B cell (primary cell): Measurements from ENCODE around the gene ZNF213. TPM values are rescaled to one million over a fixed set of nuclear protein-coding genes. Genes with fewer than 3 reads are reported as not detected.

Experiments
- ATAC-seq: fragments of 200-7000 bp; cut with Tn5 transposase; one replicate; pipeline ENCODE4 v1.10.0; 2021; ENCODE audit warnings: low read depth, mild to moderate bottlenecking, moderate number of reproducible peaks, moderate library complexity
- CTCF ChIA-PET: fragments of 350-600 bp; sonication (Branson Sonifier 250); formaldehyde crosslinking; loops from one replicate; lab custom pipeline; 2021; ENCODE audit warnings: antibody characterized with exemption, inconsistent platforms; lab: Charles Lee
- POLR2A ChIA-PET: fragments of 350-600 bp; sonication (Branson Sonifier 250); formaldehyde crosslinking; loops from one replicate; lab custom pipeline; 2021; ENCODE audit warnings: antibody characterized with exemption; lab: Charles Lee
- DNase-seq: peaks from one replicate; pipeline ENCODE4 v3.0.0; 2013
- H2AFZ ChIP-seq: 2 replicates; pipeline ENCODE4 v1.6.1; 2012; ENCODE audit warnings: mild to moderate bottlenecking, low read depth, low read length; ENCODE audit not compliant: insufficient read depth, poor library complexity, severe bottlenecking
- H3K27ac ChIP-seq, 2 donors: 1 replicate in 1 of 2; 2 replicates in 1 of 2; pipeline ENCODE4 v1.5.1; 2012 to 2013; ENCODE audit warnings: low read length in 2 of 2, mild to moderate bottlenecking in 2 of 2, moderate library complexity in 1 of 2
- H3K27me3 ChIP-seq, 4 experiments: fragments of 200-600 bp in 1 of 4; sonication (generic) in 1 of 4; replicated peaks in 1 of 4; 1 replicate in 2 of 4; 2 replicates in 2 of 4; pipeline versions ENCODE4 v1.6.1 to v1.7.0; 2013 to 2016; ENCODE audit warnings: low read length in 3 of 4, mild to moderate bottlenecking in 2 of 4, mixed read lengths in 1 of 4, moderate library complexity in 1 of 4; ENCODE audit not compliant: insufficient read depth in 4 of 4, control insufficient read depth in 3 of 4; ENCODE audit errors: control extremely low read depth in 1 of 4
- H3K36me3 ChIP-seq, 2 experiments: replicated peaks in 1 of 2; 1 replicate in 1 of 2; 2 replicates in 1 of 2; pipeline versions ENCODE4 v1.6.1 to v1.7.1; 2013; ENCODE audit warnings: low read length in 1 of 2; ENCODE audit not compliant: insufficient read depth in 2 of 2, control insufficient read depth in 1 of 2; ENCODE audit errors: control extremely low read depth in 1 of 2, extremely low read depth in 1 of 2
- H3K4me1 ChIP-seq, 2 donors: fragments of 200-600 bp in 1 of 2; sonication (generic) in 1 of 2; 1 replicate in 1 of 2; 2 replicates in 1 of 2; pipeline versions ENCODE4 v1.5.1 to v1.6.1; 2013 to 2017; ENCODE audit warnings: low read length in 2 of 2; ENCODE audit not compliant: control insufficient read depth in 2 of 2, insufficient read depth in 2 of 2
- H3K4me2 ChIP-seq: replicated peaks from 2 replicates; pipeline ENCODE3; 2012; ENCODE audit warnings: mild to moderate bottlenecking, low read depth, low read length; ENCODE audit not compliant: poor library complexity, severe bottlenecking
- H3K4me3 ChIP-seq, 5 experiments: fragments of 200-600 bp in 1 of 5; sonication (generic) in 1 of 5; 1 replicate in 3 of 5; 2 replicates in 2 of 5; pipeline versions ENCODE4 v1.5.1 to v1.7.0; 2011 to 2016; ENCODE audit warnings: low read length in 4 of 5, mild to moderate bottlenecking in 4 of 5, low read depth in 2 of 5, control low read depth in 1 of 5, moderate library complexity in 1 of 5; ENCODE audit not compliant: insufficient read depth in 1 of 5; ENCODE audit errors: control extremely low read depth in 1 of 5, extremely low read depth in 1 of 5
- H3K79me2 ChIP-seq: fragments of 200-600 bp; sonication (generic); one replicate; pipeline ENCODE4 v1.6.0; 2016; ENCODE audit warnings: low read length; ENCODE audit not compliant: control insufficient read depth, insufficient read depth
- H3K9ac ChIP-seq: fragments of 200-600 bp; sonication (generic); 2 replicates; pipeline ENCODE4 v1.6.1; 2017; ENCODE audit warnings: mild to moderate bottlenecking, low read length, moderate library complexity
- H3K9me3 ChIP-seq, 3 donors: one replicate each; pipeline versions ENCODE4 v1.6.1 to v1.7.1; 2013; ENCODE audit warnings: low read length in 2 of 3; ENCODE audit not compliant: control insufficient read depth in 2 of 3, insufficient read depth in 1 of 3; ENCODE audit errors: control extremely low read depth in 1 of 3
- H4K20me1 ChIP-seq: 2 replicates; pipeline ENCODE4 v1.6.0; 2012; ENCODE audit warnings: mild to moderate bottlenecking, low read length; ENCODE audit not compliant: insufficient read depth, control insufficient read depth, poor library complexity, severe bottlenecking
- H3K27ac Mint-ChIP-seq: one replicate; pipeline ENCODE4 v1.8.0; 2021; ENCODE audit warnings: mixed read lengths
- H3K27me3 Mint-ChIP-seq: one replicate; pipeline ENCODE4 v1.8.0; 2021; ENCODE audit warnings: mixed read lengths
- H3K4me1 Mint-ChIP-seq: one replicate; pipeline ENCODE4 v1.8.0; 2021; ENCODE audit warnings: mixed read lengths
- H3K4me3 Mint-ChIP-seq: one replicate; pipeline ENCODE4 v1.8.0; 2021; ENCODE audit warnings: mixed read lengths
- H3K9me3 Mint-ChIP-seq: one replicate; pipeline ENCODE4 v1.8.0; 2022; ENCODE audit warnings: mixed read lengths; ENCODE audit not compliant: insufficient read depth
- CTCF ChIP-seq: fragments of 200-600 bp; IDR thresholded peaks from one replicate; pipeline ENCODE4 v1.8.0; 2022; ENCODE audit warnings: antibody characterized with exemption, mild to moderate bottlenecking
- EZH2 ChIP-seq: IDR thresholded peaks from 2 replicates; pipeline ENCODE4 v1.6.1; 2012; ENCODE audit warnings: borderline replicate concordance, low read depth, mild to moderate bottlenecking, moderate library complexity, low read length; ENCODE audit not compliant: insufficient read depth, poor library complexity, severe bottlenecking
- WGBS: methylation state at CpG from one replicate; pipeline ENCODE4 v1.1.5; 2013; ENCODE audit warnings: missing lambda C conversion rate; ENCODE audit not compliant: insufficient coverage; 5-methylcytosine and 5-hydroxymethylcytosine counted together
- intact Hi-C: fragments of 100-400 bp; cut with micrococcal nuclease; formaldehyde crosslinking; loops from one replicate; pipeline ENCODE4 v1.10.0; 2022
- polyA plus RNA-seq: library from polyadenylated mRNA; depleted of rRNA; stranded (reverse); fragments of >200 nt; gene quantifications from 2 replicates; pipeline ENCODE4 v1.2.3, GENCODE V29; 2012
- total RNA-seq, 2 donors: library from RNA; stranded (reverse); fragments of 120-200 nt in 1 of 2; gene quantifications; 1 replicate in 1 of 2; 2 replicates in 1 of 2; pipeline versions ENCODE4 v1.2.3 to v1.2.4, GENCODE V29; 2013 to 2022

ZNF213 gene
- total and polyA plus RNA-seq, 2 donors (not counting 1 experiment from before 2014, with no cell fraction given): 1.4 to 7.2 TPM

GRCh38 chr16:3137267-3137666 is 2.4 kb downstream of the ZNF213 start:
- ATAC-seq: no peak
- peaks cover 0 to 23% of the 10 kb centered on the region in 2 experiments for H3K36me3 ChIP-seq
- H3K4me1 ChIP-seq: peaks cover 13 to 18% of the 10 kb centered on the region in 2 donors
- no peak overlapping the region for H3K4me3 ChIP-seq
- WGBS: 97% methylated on average over 13 of the region's 13 CpGs
- H3K9me3 ChIP-seq: peaks cover 0 to 4% (median 0%) of the 10 kb centered on the region in 3 donors
- DNase-seq: no peak
- no peaks in the 10 kb centered on the region for H3K27me3 ChIP-seq
- H3K27ac Mint-ChIP-seq: no peak overlapping the region
- H2AFZ ChIP-seq: no peak overlapping the region
- no peak overlapping the region for H3K27ac ChIP-seq
- H3K9ac ChIP-seq: no peak overlapping the region
- TF ChIP-seq EZH2 (no peak), CTCF (no peak)
- no peaks in the 10 kb centered on the region for H4K20me1 ChIP-seq
- H3K27me3 Mint-ChIP-seq: no peaks in the 10 kb centered on the region
- ChIA-PET POLR2A (interaction anchor here (4.3 kb wide), 1 partner anchor 12 kb away, joined by 31 read pairs; no protein-coding TSS in a partner anchor), CTCF (interaction anchor here (1.2 to 2.3 kb wide), 3 partner anchors 8 to 78 kb away, joined by 6 to 10 read pairs (median 6); no protein-coding TSS in a partner anchor)
- H3K9me3 Mint-ChIP-seq: no peaks in the 10 kb centered on the region
- peaks cover 26% of the 10 kb centered on the region for H3K79me2 ChIP-seq
- H3K4me3 Mint-ChIP-seq: no peak overlapping the region
- intact Hi-C loops: no loop called here
- H3K4me2 ChIP-seq: no peak overlapping the region
- H3K4me1 Mint-ChIP-seq: peaks cover 22% of the 10 kb centered on the region

GRCh38 chr16:3138342-3138741 is 3.5 kb downstream of the ZNF213 start:
- CTCF ChIA-PET: interaction anchor here (0.6 to 2.3 kb wide), 2 partner anchors 9 to 43 kb away, joined by 5 to 10 read pairs; no protein-coding TSS in a partner anchor
- no peak overlapping the region for H3K9ac ChIP-seq

More at GRCh38 chr16:3138342-3138741, 3.5 kb downstream of the ZNF213 start:
- H3K27me3 Mint-ChIP-seq: no peaks in the 10 kb centered on the region
- H3K4me3 ChIP-seq: no peak overlapping the region
- no peaks in the 10 kb centered on the region for H3K9me3 Mint-ChIP-seq
- no peak for TF ChIP-seq CTCF
- TF ChIP-seq EZH2: no peak
- H4K20me1 ChIP-seq: no peaks in the 10 kb centered on the region
- peaks cover 0 to 28% of the 10 kb centered on the region in 2 experiments for H3K36me3 ChIP-seq
- H3K27ac ChIP-seq: no peak overlapping the region
- H3K27me3 ChIP-seq: no peaks in the 10 kb centered on the region
- no peak overlapping the region for H2AFZ ChIP-seq
- 92% methylated on average over 21 of the region's 21 CpGs for WGBS
- no peak for DNase-seq
- no peak overlapping the region for H3K27ac Mint-ChIP-seq
- H3K4me1 Mint-ChIP-seq: peaks cover 18% of the 10 kb centered on the region
- H3K4me3 Mint-ChIP-seq: no peak overlapping the region
- intact Hi-C loops: no loop called here
- peaks cover 13 to 18% of the 10 kb centered on the region in 2 donors for H3K4me1 ChIP-seq
- no peak overlapping the region for H3K4me2 ChIP-seq
- peaks cover 0 to 4% (median 0%) of the 10 kb centered on the region in 3 donors for H3K9me3 ChIP-seq
- POLR2A ChIA-PET: no interaction called here
- peaks cover 21% of the 10 kb centered on the region for H3K79me2 ChIP-seq
- no peak for ATAC-seq
